ENCODE measurements around the gene TSPAN32.
"Not testable (repeated sequence)": the region's sequence is repeated elsewhere in the genome, so short reads cannot be mapped to it uniquely, and the experiment has no call there.

TSPAN32 gene

GRCh38 chr11:2280208-2280607 is 21.6 kb upstream of the TSPAN32 start:
- no peak for ATAC-seq (replicated peaks)
- no peaks in the 10 kb centered on the region for H3K36me3 Mint-ChIP-seq (ENCODE audit: insufficient read depth)
- H3K27me3 Mint-ChIP-seq, result peaks cover 9 to 15% of the 10 kb centered on the region in 2 donors
- no peak overlapping the region for H3K4me3 Mint-ChIP-seq
- no peak overlapping the region for H3K27ac Mint-ChIP-seq
- H3K4me1 Mint-ChIP-seq (ENCODE audit: low read depth in 2 of 2), result peaks cover 0 to 6% of the 10 kb centered on the region in 2 donors
- peaks cover 0 to 2% of the 10 kb centered on the region in 2 donors for H3K9me3 Mint-ChIP-seq
- DNase-seq, result no peak

DNA sequence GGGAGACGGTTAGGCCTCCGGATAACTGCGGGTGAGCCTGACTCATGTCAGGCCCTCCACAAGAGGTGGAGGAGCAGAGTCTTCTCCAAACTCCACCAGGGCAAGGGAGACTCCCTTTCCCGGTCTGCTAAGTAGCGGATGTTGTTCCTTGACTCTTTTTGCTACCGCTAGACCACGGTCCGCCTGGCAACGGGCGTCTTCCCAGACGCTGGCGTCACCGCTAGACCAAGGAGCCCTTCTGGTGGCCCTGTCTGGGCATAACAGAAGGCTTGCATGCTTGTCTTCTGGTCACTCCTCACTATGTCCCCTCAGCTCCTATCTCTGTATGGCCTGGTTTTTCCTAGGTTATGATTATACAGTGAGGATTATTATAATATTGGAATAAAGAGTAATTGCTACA is 15.5 kb upstream of the TSPAN32 start:
- not testable (repeated sequence) for H3K27me3 Mint-ChIP-seq; ATAC-seq (replicated peaks); H3K36me3 Mint-ChIP-seq (ENCODE audit: insufficient read depth); H3K4me3 Mint-ChIP-seq; H3K9me3 Mint-ChIP-seq; H3K27ac Mint-ChIP-seq; DNase-seq
- H3K4me1 Mint-ChIP-seq (ENCODE audit: low read depth in 2 of 2), result peaks cover 23% of the 10 kb centered on the region in 2 donors

DNA sequence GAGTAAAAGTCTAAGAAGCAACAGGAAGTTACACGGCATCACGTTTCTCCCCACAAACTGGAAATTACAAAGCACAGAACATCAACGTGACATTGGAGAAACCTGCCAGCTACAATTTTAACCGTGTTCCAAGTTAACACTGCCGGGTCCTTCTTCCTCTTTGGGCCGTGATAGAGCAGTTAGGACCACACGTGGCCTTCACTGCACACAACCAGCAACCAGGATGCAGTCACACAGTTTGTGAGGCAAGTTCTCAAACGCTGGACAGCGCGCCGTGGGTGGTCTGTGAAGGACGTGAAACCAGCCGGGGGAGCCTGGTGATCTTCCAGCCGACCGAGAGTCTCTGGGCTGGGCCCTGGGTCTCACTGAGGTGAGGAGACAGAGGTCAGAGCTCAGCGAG is 14.7 kb upstream of the TSPAN32 start:
- H3K9me3 Mint-ChIP-seq, result peaks cover 0 to 2% of the 10 kb centered on the region in 2 donors
- ATAC-seq (replicated peaks) (no peak), DNase-seq (no peak)
- H3K4me3 Mint-ChIP-seq, result no peak overlapping the region
- H3K36me3 Mint-ChIP-seq (ENCODE audit: insufficient read depth), result no peaks in the 10 kb centered on the region
- peak overlapping the region in 1 of 2 donors; percentile 83 for H3K27ac Mint-ChIP-seq
- peaks cover 23% of the 10 kb centered on the region in 2 donors for H3K4me1 Mint-ChIP-seq (ENCODE audit: low read depth in 2 of 2)
- no peaks in the 10 kb centered on the region for H3K27me3 Mint-ChIP-seq

DNA sequence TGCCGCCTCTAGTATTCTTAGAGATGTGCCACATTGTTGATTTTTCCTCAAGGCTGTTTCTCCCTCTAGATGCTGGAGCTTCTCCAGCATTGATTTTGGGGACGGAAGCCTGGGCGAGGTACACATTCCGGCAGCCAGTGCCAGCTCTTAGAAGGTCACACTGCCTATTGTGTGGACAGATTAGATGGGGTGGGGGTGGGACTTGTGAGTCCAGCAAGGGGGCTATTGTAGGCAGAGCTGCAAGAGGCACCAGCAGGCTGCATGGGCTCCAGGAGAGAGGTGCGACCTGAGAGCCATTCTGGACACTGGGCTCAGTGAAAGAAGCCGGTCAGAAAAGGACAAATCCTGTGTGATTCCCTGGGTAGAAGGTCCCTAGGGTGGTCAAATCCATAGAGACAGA is 12.5 kb upstream of the TSPAN32 start:
- no peaks in the 10 kb centered on the region for H3K36me3 Mint-ChIP-seq (ENCODE audit: insufficient read depth)
- no peak overlapping the region for H3K27ac Mint-ChIP-seq

GRCh38 chr11:2289859-2290258 is 12.0 kb upstream of the TSPAN32 start:
- Mint-ChIP-seq H3K27me3 (no peaks in the 10 kb centered on the region), H3K9me3 (no peaks in the 10 kb centered on the region), H3K36me3 (ENCODE audit: insufficient read depth) (peaks cover 2% of the 10 kb centered on the region), H3K4me3 (no peak overlapping the region), H3K4me1 (ENCODE audit: low read depth in 2 of 2) (peaks cover 32 to 39% of the 10 kb centered on the region in 2 donors), H3K27ac (peak overlapping the region in 1 of 2 donors; percentile 66)
- no peak for DNase-seq
- no peak for ATAC-seq (replicated peaks)

More for the DNA sequence above, 12.5 kb upstream of the TSPAN32 start:
- DNase-seq (no peak), ATAC-seq (replicated peaks) (no peak)
- Mint-ChIP-seq H3K9me3 (no peaks in the 10 kb centered on the region), H3K4me3 (no peak overlapping the region), H3K4me1 (ENCODE audit: low read depth in 2 of 2) (peaks cover 27 to 33% of the 10 kb centered on the region in 2 donors), H3K27me3 (no peaks in the 10 kb centered on the region)

DNA sequence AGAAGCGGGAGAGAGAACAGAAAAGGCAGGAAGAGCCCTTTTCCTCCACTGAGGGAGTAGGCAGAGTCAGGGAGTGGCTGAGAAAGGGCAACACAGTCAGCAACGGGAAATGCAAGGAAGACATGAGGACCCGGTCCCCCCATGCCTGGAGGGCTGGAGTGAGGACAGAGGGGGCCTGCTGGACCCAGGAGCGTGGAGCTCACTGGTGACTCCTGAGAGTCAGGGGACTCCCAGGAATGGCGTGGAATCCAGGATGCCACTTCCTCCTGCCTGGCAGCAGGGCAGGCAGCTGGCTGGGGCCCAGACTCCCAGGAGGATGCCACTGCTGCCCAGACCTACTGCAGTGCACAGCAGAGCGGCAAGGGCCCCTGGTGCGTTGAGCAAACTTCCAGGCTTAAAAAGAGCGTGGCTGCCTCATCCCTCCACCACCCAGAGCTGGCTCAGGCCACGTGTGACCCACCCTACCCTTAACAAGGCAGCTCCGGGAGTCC is 11.4 kb upstream of the TSPAN32 start:
- H3K9me3 Mint-ChIP-seq, result no peaks in the 10 kb centered on the region
- ATAC-seq (replicated peaks), result no peak
- H3K4me3 Mint-ChIP-seq, result no peak overlapping the region
- H3K36me3 Mint-ChIP-seq (ENCODE audit: insufficient read depth), result peaks cover 2% of the 10 kb centered on the region
- DNase-seq, result no peak
- H3K27ac Mint-ChIP-seq, result peak overlapping the region in 1 of 2 donors; percentile 66
- peaks cover 34 to 41% of the 10 kb centered on the region in 2 donors for H3K4me1 Mint-ChIP-seq (ENCODE audit: low read depth in 2 of 2)
- H3K27me3 Mint-ChIP-seq, result no peaks in the 10 kb centered on the region

DNA sequence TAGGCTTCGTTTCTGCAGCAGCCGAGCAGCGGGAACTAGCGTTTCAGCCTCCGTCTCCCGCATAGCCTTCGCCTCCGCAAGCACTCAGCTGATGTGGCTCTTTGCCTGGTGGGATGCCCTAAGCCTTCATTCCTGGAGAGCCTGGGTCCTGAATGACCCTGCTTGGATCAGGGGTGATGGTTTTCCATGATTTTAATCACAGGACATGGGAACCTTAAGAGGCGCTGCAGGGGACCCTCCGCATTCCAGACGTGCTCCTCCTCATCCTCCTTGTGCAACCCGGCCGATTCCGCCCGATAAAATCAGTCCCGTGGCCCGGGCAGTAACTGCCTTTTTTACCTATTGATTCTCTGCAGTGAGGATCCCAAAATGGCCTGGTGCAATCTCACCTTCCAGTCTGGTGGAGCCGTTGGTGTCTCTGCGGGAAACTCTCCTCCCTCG is 8.3 kb upstream of the TSPAN32 start:
- ATAC-seq (replicated peaks) (no peak), DNase-seq (no peak)
- H3K9me3 Mint-ChIP-seq, result no peaks in the 10 kb centered on the region
- peaks cover 2% of the 10 kb centered on the region for H3K36me3 Mint-ChIP-seq (ENCODE audit: insufficient read depth)
- no peaks in the 10 kb centered on the region for H3K27me3 Mint-ChIP-seq
- peak overlapping the region; percentile 33 to 55 for H3K27ac Mint-ChIP-seq
- H3K4me3 Mint-ChIP-seq, result no peak overlapping the region
- peaks cover 43 to 50% of the 10 kb centered on the region in 2 donors for H3K4me1 Mint-ChIP-seq (ENCODE audit: low read depth in 2 of 2)

DNA sequence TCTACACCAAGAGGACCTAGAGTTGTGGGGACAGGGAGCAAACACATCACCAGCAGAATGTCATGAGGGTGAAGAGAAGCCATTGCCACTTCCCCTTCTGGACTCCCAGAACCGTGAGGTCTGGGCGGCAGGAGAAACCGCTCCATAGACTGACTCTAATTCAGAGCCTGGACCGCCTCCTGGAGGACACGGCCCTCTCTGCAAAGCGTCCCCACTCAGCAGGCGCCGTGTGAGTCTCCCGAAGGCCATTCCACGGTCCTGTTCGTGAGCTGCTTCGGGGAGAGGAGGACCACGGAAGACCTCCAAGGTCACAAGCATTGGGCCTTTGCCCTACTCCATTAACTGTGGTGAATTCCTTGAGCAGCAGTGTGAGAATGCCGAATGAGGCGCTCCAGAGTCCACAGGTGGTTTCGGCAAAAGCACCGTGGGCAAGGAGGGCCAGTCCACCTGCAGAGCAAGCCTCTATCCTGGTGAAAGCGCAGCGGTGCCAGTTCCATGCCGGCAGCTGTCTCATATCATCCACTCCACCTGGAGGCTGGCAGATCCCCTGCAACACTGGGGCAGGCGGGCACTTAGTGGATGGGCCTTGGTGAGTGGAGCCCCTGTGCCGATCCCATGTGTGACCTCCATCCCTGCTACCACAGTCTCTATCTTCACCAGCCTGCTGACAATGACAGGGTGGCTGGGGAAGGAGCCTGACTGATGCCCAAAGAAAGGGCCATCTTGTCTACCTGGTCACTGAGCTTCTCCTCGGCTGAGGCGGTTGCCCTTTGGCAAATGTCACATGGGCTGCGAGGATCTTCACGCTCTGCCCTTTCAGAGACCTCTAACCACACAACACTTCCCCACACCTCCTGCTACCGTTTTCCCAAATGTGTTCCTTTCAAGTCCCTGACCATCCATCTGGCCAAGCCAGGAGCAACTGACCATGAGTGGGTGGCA is 7.6 kb upstream of the TSPAN32 start:
- Mint-ChIP-seq H3K27me3 (no peaks in the 10 kb centered on the region), H3K4me1 (ENCODE audit: low read depth in 2 of 2) (peaks cover 44 to 52% of the 10 kb centered on the region in 2 donors), H3K9me3 (no peaks in the 10 kb centered on the region), H3K36me3 (ENCODE audit: insufficient read depth) (peaks cover 2% of the 10 kb centered on the region), H3K27ac (peak overlapping the region; percentile 33 to 57), H3K4me3 (no peak overlapping the region)
- DNase-seq, result no peak
- ATAC-seq (replicated peaks), result peak; percentile 7

DNA sequence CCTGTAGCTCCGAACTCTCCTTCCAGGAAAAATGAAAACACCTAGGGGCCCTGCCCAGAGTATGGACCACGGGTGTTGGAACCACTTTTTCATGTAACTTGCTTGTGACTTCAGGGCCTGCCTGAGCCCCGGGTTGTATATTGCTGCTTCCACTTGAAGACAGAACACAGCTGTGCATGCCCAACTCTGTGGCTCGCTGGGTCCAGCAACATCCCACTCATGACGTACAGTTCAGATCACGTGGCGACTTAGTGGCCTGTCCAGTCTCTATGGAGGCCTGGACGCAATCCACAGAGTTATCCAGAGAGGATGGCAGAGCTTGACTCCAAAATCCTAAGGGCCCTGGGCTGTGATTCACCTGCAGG is 6.9 kb upstream of the TSPAN32 start:
- H3K4me1 Mint-ChIP-seq (ENCODE audit: low read depth in 2 of 2), result peaks cover 44 to 51% of the 10 kb centered on the region in 2 donors
- no peaks in the 10 kb centered on the region for H3K9me3 Mint-ChIP-seq
- no peaks in the 10 kb centered on the region for H3K27me3 Mint-ChIP-seq
- H3K27ac Mint-ChIP-seq, result peak overlapping the region in 1 of 2 donors; percentile 57
- ATAC-seq (replicated peaks) (no peak), DNase-seq (no peak)
- H3K4me3 Mint-ChIP-seq, result no peak overlapping the region
- peaks cover 2% of the 10 kb centered on the region for H3K36me3 Mint-ChIP-seq (ENCODE audit: insufficient read depth)

DNA sequence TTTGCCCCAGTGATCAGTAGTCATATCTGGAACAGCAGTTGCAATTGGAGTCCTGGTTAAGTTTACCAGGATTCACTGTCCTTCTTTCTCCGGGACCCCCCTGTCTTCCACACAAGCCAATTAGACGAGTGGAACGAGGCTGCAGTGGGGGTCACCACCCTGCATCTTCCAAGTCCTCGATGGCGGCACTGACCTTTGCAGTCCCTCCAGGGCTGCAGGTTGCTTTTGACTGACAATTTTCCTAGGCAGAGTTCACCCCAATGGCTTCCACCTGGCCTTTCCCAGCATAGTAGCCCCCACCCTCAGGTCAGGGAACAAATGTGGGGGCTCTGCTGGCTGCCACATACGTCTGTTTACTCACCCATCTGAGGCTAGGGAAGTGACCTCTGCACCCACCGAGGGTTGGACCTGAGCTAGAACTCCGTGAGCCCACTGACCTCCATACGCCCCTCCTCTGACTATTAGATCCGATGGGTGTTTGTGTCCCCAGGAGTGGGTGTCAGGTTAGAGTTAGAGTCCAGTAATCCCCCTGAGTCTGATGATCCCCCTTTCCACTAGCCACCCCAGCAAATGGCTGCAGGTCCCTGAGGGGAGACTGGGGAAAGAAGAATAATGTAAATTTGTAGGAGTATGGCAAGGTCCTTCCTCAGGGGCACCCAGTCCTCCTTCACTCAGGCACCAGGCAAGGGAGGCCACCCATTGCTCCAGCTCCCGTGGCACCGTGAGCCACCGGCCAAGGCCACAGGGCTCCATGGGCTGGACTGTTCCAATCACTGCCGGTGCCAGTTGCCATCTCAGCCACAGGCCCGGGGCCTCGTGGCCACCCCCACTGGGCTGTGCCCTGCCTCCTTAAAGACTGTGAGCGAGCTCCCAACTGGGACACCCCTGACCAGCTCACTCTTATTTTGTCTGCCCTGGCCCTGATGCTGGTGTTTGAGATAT is 5.6 kb upstream of the TSPAN32 start:
- DNase-seq, result no peak
- Mint-ChIP-seq H3K27ac (peak overlapping the region in 1 of 2 donors; percentile 26), H3K27me3 (no peaks in the 10 kb centered on the region), H3K4me3 (no peak overlapping the region), H3K4me1 (ENCODE audit: low read depth in 2 of 2) (peaks cover 42 to 49% of the 10 kb centered on the region in 2 donors), H3K36me3 (ENCODE audit: insufficient read depth) (peaks cover 9% of the 10 kb centered on the region), H3K9me3 (no peaks in the 10 kb centered on the region)
- ATAC-seq (replicated peaks), result no peak

DNA sequence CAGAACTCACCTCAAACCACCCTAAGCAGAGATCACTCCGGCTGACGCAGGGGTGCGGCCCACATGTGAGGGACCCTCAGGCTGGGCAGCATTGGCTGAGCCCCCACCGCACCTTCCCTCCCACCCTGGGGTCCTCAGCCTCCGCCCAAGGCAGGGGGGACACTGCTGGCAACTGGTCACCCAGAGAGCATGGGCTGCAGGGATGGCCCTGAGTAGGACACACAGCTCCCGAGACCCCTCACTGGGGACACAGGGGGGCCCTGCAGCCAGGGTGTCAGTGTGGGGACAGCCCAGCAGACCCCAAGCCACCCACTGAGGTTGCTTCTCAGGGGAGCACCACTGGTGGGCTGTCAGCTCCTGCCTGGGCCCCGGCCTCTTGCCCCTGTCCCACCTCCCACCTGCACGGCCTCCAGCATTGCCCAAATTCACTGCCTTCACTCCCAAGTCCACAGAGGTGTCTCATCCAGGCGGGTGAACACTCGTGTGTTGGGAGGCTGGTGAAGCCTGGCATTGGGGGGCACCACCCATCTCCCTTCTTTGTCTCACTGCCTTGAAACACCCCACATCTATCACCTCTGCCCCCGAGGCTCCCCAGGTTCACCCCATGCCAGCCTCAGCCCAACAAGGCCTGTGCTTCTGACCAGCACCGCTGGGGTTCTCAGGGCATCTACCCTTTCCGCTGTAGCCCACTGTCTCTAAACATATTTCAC is 4.7 kb upstream of the TSPAN32 start:
- DNase-seq (no peak), ATAC-seq (replicated peaks) (no peak)
- peak overlapping the region; percentile 14 to 28 for H3K4me3 Mint-ChIP-seq
- peak overlapping the region; percentile 85 to 88 for H3K27ac Mint-ChIP-seq
- H3K27me3 Mint-ChIP-seq, result no peaks in the 10 kb centered on the region
- no peaks in the 10 kb centered on the region for H3K9me3 Mint-ChIP-seq
- H3K36me3 Mint-ChIP-seq (ENCODE audit: insufficient read depth), result peaks cover 13% of the 10 kb centered on the region
- H3K4me1 Mint-ChIP-seq (ENCODE audit: low read depth in 2 of 2), result peaks cover 47 to 54% of the 10 kb centered on the region in 2 donors

GRCh38 chr11:2297623-2298030 is 4.2 kb upstream of the TSPAN32 start:
- Mint-ChIP-seq H3K4me1 (ENCODE audit: low read depth in 2 of 2) (peaks cover 46 to 55% of the 10 kb centered on the region in 2 donors), H3K27me3 (no peaks in the 10 kb centered on the region), H3K36me3 (ENCODE audit: insufficient read depth) (peaks cover 13% of the 10 kb centered on the region), H3K4me3 (peak overlapping the region in 1 of 2 donors; percentile 14), H3K27ac (peak overlapping the region; percentile 85 to 88), H3K9me3 (no peaks in the 10 kb centered on the region)
- ATAC-seq (replicated peaks) (no peak), DNase-seq (no peak)
